ENCODE measurements around the gene LHX1.

Gene LHX1

GRCh38 chr17:36937001-36937958 lies at the start of gene LHX1:
LHX1 (plus strand) TSS chr17:36937475; CDS start chr17:36938198, 723 bp downstream.
- peak; percentile 42 for DNase-seq (ENCODE audit: low spot score)

- DNase-seq (ENCODE audit: low spot score), result no peak
These were observed 48.9 kb upstream of the LHX1 start for GRCh38 chr17:36888236-36888951.

DNA sequence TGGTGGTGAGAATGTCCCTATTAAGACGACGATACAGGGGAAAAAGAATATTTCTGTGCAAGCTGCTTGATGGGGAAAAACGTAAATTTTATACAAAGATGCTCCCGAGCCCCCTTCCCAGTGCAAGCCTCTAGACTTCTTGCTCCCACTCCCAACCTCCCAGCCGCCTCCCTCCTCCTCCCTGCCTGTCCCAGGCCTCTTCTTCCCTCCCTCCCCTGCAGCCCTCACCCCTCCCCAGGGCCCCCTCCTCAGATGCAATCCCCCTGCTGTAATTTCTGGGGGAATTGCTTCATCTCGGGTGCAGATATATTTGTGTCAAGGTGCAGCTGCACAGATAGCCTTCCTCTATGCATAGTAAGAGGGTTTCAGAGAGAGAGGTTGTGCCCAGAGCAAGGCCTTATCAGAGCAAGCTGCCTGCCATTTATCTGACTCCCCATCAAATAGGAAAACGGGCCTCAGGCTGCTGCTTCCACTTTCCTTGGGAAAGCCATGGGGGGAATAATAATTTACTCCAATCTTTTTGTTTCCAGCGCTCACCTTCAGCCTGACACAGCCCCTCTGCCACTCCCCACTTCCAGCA lies 47.4 kb upstream of the LHX1 start:
- no peak for DNase-seq (ENCODE audit: low spot score)

DNA sequence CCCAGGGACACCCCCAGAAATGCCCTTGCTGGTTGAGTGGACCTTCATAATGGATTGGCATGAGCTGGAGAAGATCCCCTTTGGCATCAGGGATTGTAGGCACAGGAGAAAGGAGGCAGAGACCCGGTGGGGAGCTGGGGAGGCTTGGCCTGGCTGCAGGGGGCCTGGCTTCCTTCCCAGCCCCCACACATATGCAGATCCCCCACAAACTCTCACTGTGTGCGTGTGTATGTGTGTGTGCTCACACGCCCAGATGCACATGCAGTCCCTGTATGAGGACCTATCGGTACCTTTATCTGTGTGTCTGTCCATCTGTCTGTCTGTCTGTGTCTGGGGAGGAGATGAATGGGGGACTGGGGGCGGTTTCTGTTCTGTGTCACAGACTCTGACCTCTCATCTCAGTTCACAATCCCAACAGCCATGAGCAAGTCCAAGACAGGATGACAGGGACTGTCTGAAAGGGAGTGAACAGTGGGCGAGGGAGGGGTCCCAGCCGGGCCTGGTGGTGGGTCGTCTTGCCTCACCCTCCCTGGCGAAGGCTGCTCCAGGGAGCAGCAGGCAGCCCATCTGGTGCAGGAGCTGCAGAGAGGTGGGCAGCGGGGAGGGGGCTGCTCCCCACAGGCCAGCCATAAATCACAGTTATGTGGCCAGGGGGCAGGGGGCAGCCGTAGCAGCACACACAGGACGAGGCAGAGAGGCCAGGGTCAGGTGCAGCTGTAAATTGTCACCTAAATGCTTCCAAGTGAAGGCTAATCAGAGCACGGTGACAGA lies 46.7 kb upstream of the LHX1 start:
- no peak for DNase-seq (ENCODE audit: low spot score)

DNA sequence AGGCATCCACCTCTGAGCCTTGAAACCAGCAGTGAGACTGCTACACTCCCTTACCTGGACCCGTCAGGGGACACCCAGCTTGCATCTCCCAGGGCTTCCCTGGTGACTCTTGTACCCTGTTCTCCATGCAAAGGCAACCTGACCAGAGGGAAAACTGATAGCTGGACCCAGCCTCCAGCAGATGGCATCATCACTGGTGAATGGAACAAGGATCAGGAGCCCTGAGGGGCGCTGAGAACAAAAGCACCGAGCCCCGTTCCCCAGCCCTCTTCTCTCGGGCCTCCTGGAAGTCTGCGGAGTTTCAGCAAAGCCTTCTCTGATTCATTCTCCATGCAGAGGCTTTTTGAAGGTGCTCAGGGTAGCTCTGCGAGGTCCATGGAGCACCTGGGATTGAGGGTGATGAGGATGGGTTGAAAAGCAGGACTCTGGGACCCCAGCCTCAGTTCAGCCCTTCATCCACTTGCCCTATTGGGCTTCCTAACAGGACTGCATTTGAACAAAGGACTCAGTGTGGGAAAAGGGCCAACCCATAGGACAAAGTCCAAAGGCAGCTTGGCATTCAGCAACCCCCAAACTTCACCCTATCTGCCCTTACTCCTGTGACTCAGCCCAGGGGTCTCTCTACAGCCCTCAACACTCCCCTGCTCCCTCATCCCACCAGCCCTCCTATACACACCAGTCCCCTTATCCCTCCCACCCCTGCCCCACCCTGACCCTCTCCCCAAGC lies 45.0 kb upstream of the LHX1 start:
- DNase-seq (ENCODE audit: low spot score), result peak; percentile 73

- DNase-seq (ENCODE audit: low spot score), result no peak
These were observed 43.1 kb upstream of the LHX1 start for GRCh38 chr17:36894177-36894576.

DNA sequence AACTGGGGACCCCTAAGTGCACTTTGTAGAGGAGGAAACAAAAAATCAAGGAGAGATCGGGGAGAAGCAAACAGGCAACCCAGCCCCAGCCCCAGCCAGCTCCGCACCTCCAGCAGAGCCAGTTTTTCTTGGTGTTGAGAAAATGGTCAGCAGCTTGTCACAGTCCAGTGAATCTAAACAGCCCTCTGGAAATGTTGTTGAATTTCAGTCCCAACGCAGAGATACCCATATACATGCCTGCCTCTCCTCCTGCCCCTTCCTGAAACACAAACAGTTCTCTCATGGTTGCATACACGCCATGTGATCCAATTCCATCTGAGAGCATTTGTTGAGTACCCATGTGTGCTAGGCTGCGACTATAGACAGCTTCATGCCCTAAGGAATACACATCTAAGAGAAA lies 42.4 kb upstream of the LHX1 start:
- no peak for DNase-seq (ENCODE audit: low spot score)

DNA sequence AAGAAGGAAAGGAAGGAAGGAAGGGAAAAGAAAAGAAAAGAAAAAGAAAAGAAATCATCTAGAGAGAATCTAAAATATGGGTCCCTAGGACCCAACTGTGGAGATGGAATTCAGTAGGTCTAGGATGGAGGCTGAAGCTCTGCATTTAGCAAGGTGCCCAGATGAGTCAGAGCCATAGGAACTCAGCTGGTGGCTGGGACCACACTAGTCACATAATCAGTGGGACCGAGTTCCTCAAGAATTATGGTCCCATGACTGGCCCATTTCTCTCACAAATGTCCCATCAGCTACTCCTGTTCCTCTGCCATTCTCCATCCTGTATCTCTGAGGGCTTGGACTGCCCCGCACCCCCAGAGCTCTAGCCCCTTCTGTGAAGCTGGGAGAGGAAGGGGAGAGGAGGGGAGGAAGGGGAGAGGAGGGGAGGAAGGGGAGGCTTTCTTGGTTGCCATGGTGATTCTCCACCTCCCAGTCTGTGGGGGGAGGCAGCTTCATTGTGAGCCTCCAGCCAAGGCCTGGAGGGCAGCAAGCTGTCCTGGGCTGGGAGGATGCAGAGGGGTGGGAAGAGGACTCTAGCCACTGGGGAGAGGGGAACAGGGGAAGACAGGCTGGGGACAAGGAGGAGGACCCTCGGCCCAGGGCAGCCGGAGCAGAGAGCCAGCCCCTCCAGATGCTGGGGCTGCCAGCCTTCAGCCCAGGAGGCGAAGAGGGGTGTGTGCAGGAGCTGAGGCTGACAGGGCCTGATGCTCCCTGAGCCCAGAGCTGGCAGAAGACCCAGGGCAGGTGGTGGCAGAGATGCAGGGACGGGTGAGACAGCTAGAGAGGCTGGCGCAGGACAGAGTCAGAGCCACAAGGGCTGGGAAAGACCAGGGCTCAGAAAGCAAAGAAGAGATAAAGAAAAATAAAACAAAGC lies 37.8 kb upstream of the LHX1 start:
- DNase-seq (ENCODE audit: low spot score), result peak; percentile 93

- peak; percentile 91 for DNase-seq (ENCODE audit: low spot score)
These were observed 37.1 kb upstream of the LHX1 start for GRCh38 chr17:36900160-36900512.

GRCh38 chr17:36901506-36901905 lies 35.8 kb upstream of the LHX1 start:
- no peak for DNase-seq (ENCODE audit: low spot score)

GRCh38 chr17:36907407-36907806 lies 29.9 kb upstream of the LHX1 start:
- no peak for DNase-seq (ENCODE audit: low spot score)

DNA sequence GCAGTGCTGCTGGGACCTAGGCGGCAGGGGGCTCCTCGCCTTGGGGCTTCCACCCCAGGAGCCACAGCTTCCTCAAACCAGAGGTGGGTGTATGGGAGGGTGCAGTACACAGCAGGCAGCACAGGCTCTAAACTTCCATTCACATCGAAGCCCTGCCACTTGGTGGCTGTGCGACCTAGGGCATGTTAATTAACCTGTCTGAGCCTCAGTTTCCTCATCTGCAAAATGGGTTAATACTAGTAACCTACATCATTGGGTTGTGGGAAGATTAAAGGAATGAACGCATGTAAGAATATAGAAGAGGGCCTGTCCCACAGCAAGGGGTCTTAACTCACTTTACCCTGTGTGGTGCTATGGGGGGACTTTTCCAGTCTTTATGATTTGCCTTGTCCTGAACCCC lies 26.8 kb upstream of the LHX1 start:
- no peak for DNase-seq (ENCODE audit: low spot score)

DNA sequence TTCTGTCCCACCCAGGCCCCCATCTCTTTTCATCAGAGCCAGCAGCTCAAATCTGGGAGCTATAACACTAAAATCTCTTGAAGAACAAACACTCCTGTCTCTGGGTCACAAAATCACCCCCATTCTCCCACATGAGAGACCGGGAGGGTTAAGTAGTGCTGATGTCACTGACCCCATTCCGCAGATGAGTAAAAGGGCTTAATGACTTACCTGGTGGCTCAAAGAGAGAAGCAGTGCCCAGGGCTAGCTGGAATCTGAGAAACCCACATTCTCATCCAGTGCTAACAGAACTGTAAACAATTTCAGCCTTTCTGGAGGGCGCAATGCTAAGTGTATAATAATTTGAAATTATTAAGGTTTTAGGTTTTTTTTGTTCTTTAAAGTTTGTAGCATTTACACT lies 26.3 kb upstream of the LHX1 start:
- DNase-seq (ENCODE audit: low spot score), result no peak

GRCh38 chr17:36913132-36913531 lies 24.1 kb upstream of the LHX1 start:
- no peak for DNase-seq (ENCODE audit: low spot score)

GRCh38 chr17:36918211-36918691 lies 19.0 kb upstream of the LHX1 start:
- DNase-seq (ENCODE audit: low spot score), result peak; percentile 64

DNA sequence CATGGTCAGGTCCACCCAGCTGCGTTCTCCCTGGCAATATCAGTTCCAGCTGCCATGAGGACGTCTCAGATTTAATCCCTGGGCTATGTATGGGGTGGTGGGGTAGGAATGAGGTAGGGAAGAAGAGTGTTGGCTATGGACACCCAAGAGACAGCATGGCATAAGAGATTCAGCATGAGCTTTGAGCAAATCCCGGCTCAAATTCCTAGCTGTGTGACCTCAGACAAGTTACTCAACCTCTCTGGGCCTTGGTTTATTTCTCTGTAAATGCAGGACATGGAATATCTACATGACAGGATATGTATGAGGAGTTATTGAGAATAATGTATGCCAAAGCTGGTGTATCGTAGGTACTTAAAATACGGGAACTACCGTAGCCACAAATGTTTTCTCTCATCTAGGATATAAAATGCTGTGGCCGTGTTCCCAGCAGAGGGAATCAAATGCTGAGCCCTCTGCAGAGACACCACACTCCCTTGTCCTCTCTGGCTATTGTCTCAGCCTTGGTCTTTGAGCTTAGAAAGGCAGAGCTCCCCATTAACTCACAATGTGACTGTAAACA lies 17.8 kb upstream of the LHX1 start:
- no peak for DNase-seq (ENCODE audit: low spot score)

GRCh38 chr17:36920032-36921005 lies 17.0 kb upstream of the LHX1 start:
- DNase-seq (ENCODE audit: low spot score), result peak; percentile 54

DNA sequence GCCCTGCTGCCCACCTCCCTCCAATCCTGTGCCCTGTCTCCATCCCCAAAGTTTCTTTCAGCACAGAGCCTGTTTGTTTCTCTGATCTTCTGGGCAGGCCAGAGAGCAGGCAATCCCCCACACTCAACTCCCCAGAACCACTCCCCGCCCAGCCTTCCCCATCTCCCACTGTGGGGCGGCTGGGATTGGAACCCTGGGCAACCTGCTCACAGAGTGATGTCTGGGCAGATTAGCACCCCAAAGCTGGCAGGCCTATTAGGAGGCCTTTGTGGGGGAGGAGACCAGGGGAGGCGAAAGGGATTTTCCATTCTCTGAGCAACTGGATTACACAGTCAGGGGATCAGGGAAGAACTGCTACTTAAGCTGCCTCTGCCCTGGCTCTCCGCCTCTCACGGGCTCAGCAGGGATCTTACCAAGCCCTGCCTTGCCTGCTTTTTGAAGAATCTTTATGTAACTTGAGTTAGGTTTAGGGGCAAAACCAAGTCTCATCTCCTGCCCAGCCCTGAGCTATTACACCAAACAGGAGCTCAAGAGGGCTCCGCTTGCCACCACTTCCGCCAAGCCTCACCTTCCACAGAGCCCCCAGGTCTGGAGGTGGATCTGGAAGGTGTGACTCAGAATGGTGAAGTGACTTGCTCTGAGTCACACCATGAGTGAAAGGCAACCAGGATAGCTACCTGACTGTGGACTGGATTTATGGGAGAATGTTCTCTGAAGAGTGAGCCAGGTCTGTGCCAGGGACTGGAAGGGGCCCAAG lies 16.0 kb upstream of the LHX1 start:
- DNase-seq (ENCODE audit: low spot score), result no peak

All from cerebellar cortex (tissue), 1 donor.